ENCODE results near the gene SALL2.
A peak's percentile ranks its signal among the peaks of the same experiment; 100 is the strongest.

The SALL2 gene

DNA sequence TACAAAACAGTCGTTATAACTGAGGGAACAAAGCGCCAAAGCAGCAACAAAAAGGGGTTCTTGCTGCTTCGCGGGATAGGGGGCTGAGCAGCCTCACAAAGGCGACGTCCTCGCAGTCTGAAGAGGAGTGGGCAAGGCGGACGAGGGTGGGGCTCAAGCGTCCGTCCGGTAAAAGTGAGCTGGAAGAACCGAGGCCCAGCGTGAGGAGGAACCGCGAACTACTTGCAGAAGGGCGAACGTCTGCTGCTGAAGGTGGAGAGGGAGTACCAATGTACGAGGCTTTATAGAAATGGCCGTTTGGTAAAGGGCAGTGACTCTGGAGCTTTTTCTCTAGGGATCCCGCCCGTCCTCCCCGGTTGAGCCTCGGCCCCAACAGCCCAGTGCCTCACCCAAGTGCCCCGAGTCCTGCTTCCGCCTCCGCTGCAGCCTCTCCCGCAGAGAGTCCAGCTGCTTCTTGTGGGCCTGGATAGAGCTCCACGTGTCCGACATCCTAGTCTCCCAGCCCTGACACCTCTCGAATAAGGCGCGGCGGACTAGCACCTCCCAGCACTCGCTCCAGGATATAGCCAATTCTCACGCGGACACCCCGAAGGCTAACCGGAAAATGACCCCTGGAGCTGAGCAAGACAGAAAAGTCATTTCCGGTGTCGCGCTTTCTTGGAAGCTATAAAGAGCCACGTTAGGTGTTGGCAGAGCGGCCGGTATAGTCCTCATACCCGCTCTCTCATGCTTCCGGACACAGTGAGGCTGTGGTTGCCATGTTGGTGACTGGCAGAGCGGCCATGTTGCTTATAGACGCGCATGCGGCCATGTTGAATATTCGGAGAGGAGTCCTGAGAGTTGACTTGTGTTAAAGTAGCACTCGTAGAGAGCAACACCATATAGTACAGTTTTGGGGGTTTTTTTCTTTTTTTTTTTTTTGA, 15.2 kb downstream of the SALL2 start, which contains the start of gene METTL3 (continued):
- TF ChIP-seq YY2 (tag by site-specific recombination; IDR thresholded peaks at IDR 0.05) (peak; percentile 96), ZNF560 (tag by site-specific recombination; IDR thresholded peaks at IDR 0.05; ENCODE audit: borderline replicate concordance) (no peak), ZNF311 (tag by site-specific recombination; IDR thresholded peaks at IDR 0.05; ENCODE audit: borderline replicate concordance) (no peak), ZNF544 (tag by site-specific recombination; IDR thresholded peaks at IDR 0.05) (no peak), ZNF561 (tag by site-specific recombination; IDR thresholded peaks at IDR 0.05; ENCODE audit: borderline replicate concordance) (peak; percentile 100), HOXC10 (CRISPR knock-in tag; IDR thresholded peaks at IDR 0.05) (no peak), ZNF239 (tag by site-specific recombination; IDR thresholded peaks at IDR 0.05) (no peak), ZNF174 (tag by site-specific recombination; IDR thresholded peaks at IDR 0.05) (no peak), ZNF624 (tag by site-specific recombination; IDR thresholded peaks at IDR 0.05) (no peak), SP7 (tag by site-specific recombination; IDR thresholded peaks at IDR 0.05) (peak; percentile 60), ZNF658 (tag by site-specific recombination; IDR thresholded peaks at IDR 0.05) (no peak), ZNF664 (tag by site-specific recombination; IDR thresholded peaks at IDR 0.05) (no peak), OSR2 (tag by site-specific recombination; IDR thresholded peaks at IDR 0.05) (no peak), ZNF585B (tag by site-specific recombination; IDR thresholded peaks at IDR 0.05) (no peak), ZNF768 (tag by site-specific recombination; IDR thresholded peaks at IDR 0.05) (no peak), FEZF1 (tag by site-specific recombination; IDR thresholded peaks at IDR 0.05) (no peak), ZFP37 (tag by site-specific recombination; IDR thresholded peaks at IDR 0.05) (no peak; the same call in 1 of the 2 replicates), ZNF501 (tag by site-specific recombination; IDR thresholded peaks at IDR 0.05) (peak; percentile 4; the same call in 1 of the 2 replicates), ZNF701 (tag by site-specific recombination; IDR thresholded peaks at IDR 0.05) (no peak), YY1 (tag by site-specific recombination; IDR thresholded peaks at IDR 0.05) (peak; percentile 100), ZNF791 (tag by site-specific recombination; IDR thresholded peaks at IDR 0.05) (no peak), ZNF140 (tag by site-specific recombination; IDR thresholded peaks at IDR 0.05) (no peak), HOXD13 (CRISPR knock-in tag; IDR thresholded peaks at IDR 0.05; ENCODE audit: borderline replicate concordance) (no peak; the same call in 1 of the 2 replicates), ZNF48 (tag by site-specific recombination; IDR thresholded peaks at IDR 0.05) (no peak)
- TF ChIP-seq, protein P1, sequence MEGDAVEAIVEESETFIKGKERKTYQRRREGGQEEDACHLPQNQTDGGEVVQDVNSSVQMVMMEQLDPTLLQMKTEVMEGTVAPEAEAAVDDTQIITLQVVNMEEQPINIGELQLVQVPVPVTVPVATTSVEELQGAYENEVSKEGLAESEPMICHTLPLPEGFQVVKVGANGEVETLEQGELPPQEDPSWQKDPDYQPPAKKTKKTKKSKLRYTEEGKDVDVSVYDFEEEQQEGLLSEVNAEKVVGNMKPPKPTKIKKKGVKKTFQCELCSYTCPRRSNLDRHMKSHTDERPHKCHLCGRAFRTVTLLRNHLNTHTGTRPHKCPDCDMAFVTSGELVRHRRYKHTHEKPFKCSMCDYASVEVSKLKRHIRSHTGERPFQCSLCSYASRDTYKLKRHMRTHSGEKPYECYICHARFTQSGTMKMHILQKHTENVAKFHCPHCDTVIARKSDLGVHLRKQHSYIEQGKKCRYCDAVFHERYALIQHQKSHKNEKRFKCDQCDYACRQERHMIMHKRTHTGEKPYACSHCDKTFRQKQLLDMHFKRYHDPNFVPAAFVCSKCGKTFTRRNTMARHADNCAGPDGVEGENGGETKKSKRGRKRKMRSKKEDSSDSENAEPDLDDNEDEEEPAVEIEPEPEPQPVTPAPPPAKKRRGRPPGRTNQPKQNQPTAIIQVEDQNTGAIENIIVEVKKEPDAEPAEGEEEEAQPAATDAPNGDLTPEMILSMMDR (tag by site-specific recombination; IDR thresholded peaks at IDR 0.05) = peak; percentile 26; the same call in 1 of the 2 replicates
- TF ChIP-seq, protein P2, sequence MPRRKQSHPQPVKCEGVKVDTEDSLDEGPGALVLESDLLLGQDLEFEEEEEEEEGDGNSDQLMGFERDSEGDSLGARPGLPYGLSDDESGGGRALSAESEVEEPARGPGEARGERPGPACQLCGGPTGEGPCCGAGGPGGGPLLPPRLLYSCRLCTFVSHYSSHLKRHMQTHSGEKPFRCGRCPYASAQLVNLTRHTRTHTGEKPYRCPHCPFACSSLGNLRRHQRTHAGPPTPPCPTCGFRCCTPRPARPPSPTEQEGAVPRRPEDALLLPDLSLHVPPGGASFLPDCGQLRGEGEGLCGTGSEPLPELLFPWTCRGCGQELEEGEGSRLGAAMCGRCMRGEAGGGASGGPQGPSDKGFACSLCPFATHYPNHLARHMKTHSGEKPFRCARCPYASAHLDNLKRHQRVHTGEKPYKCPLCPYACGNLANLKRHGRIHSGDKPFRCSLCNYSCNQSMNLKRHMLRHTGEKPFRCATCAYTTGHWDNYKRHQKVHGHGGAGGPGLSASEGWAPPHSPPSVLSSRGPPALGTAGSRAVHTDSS (tag by site-specific recombination; IDR thresholded peaks at IDR 0.05) = no peak
- TF ChIP-seq, protein P3, sequence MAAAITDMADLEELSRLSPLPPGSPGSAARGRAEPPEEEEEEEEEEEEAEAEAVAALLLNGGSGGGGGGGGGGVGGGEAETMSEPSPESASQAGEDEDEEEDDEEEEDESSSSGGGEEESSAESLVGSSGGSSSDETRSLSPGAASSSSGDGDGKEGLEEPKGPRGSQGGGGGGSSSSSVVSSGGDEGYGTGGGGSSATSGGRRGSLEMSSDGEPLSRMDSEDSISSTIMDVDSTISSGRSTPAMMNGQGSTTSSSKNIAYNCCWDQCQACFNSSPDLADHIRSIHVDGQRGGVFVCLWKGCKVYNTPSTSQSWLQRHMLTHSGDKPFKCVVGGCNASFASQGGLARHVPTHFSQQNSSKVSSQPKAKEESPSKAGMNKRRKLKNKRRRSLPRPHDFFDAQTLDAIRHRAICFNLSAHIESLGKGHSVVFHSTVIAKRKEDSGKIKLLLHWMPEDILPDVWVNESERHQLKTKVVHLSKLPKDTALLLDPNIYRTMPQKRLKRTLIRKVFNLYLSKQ (tag by site-specific recombination; IDR thresholded peaks at IDR 0.05; ENCODE audit: borderline replicate concordance) = no peak
- TF ChIP-seq, protein P4, sequence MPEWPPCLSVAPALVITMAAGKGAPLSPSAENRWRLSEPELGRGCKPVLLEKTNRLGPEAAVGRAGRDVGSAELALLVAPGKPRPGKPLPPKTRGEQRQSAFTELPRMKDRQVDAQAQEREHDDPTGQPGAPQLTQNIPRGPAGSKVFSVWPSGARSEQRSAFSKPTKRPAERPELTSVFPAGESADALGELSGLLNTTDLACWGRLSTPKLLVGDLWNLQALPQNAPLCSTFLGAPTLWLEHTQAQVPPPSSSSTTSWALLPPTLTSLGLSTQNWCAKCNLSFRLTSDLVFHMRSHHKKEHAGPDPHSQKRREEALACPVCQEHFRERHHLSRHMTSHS (tag by site-specific recombination; IDR thresholded peaks at IDR 0.05) = no peak
- TF ChIP-seq, protein P5, sequence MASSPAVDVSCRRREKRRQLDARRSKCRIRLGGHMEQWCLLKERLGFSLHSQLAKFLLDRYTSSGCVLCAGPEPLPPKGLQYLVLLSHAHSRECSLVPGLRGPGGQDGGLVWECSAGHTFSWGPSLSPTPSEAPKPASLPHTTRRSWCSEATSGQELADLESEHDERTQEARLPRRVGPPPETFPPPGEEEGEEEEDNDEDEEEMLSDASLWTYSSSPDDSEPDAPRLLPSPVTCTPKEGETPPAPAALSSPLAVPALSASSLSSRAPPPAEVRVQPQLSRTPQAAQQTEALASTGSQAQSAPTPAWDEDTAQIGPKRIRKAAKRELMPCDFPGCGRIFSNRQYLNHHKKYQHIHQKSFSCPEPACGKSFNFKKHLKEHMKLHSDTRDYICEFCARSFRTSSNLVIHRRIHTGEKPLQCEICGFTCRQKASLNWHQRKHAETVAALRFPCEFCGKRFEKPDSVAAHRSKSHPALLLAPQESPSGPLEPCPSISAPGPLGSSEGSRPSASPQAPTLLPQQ (tag by site-specific recombination; IDR thresholded peaks at IDR 0.05) = no peak
- TF ChIP-seq, protein P6, sequence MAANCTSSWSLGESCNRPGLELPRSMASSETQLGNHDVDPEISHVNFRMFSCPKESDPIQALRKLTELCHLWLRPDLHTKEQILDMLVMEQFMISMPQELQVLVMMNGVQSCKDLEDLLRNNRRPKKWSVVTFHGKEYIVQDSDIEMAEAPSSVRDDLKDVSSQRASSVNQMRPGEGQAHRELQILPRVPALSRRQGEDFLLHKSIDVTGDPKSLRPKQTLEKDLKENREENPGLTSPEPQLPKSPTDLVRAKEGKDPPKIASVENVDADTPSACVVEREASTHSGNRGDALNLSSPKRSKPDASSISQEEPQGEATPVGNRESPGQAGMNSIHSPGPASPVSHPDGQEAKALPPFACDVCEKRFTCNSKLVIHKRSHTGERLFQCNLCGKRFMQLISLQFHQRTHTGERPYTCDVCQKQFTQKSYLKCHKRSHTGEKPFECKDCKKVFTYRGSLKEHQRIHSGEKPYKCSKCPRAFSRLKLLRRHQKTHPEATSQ (tag by site-specific recombination; IDR thresholded peaks at IDR 0.05) = no peak
